Stimulated activated CD4-positive, alpha-beta T cell treated with anti-CD3 and anti-CD28 coated beads, TNF-alpha, amount 100 ng/mL, for 1 hour (primary cell): Measurements from ENCODE around the gene MEGF8.

Experiments
- DNase-seq, 3 donors: peaks; one replicate each; pipeline ENCODE4 v3.0.0-alpha.2; 2020; ENCODE audit warnings: low read depth in 3 of 3, low spot score in 1 of 3

The MEGF8 gene

GRCh38 chr19:42325308-42325895 lies at the start of gene MEGF8:
MEGF8 (plus strand) TSS chr19:42325635; CDS start chr19:42326244, 609 bp downstream.
- DNase-seq: peak; percentile 95

- no peak for DNase-seq
Measured at GRCh38 chr19:42276284-42276683, 49.2 kb upstream of the MEGF8 start.

GRCh38 chr19:42276821-42277220 lies 48.6 kb upstream of the MEGF8 start:
- no peak for DNase-seq

- no peak for DNase-seq
Measured at GRCh38 chr19:42277821-42278451, 47.5 kb upstream of the MEGF8 start.

GRCh38 chr19:42278452-42279154 lies 46.8 kb upstream of the MEGF8 start:
- DNase-seq: no peak

- no peak for DNase-seq
Measured at GRCh38 chr19:42279155-42279901, 46.1 kb upstream of the MEGF8 start.

GRCh38 chr19:42279902-42280814 lies 45.3 kb upstream of the MEGF8 start:
- peak; percentile 65 to 73 (median 66) for DNase-seq

- no peak for DNase-seq
Measured at GRCh38 chr19:42280815-42281145, 44.7 kb upstream of the MEGF8 start.

GRCh38 chr19:42281146-42281826 lies 44.1 kb upstream of the MEGF8 start:
- no peak for DNase-seq

- DNase-seq: no peak
Measured at GRCh38 chr19:42281827-42282762, 43.3 kb upstream of the MEGF8 start.

- no peak for DNase-seq
Measured at GRCh38 chr19:42282819-42283187, 42.6 kb upstream of the MEGF8 start.

- DNase-seq: peak; percentile 92 to 95 (median 93)
Measured at GRCh38 chr19:42283188-42284065, 42.0 kb upstream of the MEGF8 start.

- DNase-seq: peak; percentile 54 to 72 (median 65)
Measured at GRCh38 chr19:42284066-42284501, 41.4 kb upstream of the MEGF8 start.

GRCh38 chr19:42284591-42285341 lies 40.7 kb upstream of the MEGF8 start:
- no peak for DNase-seq

GRCh38 chr19:42285541-42285941 lies 39.9 kb upstream of the MEGF8 start:
- no peak for DNase-seq

GRCh38 chr19:42285988-42286348 lies 39.5 kb upstream of the MEGF8 start:
- DNase-seq: no peak

- no peak for DNase-seq
Measured at GRCh38 chr19:42286349-42287016, 39.0 kb upstream of the MEGF8 start.
